K562 (cell line): Measurements from ENCODE around the gene COL9A3. TPM values are rescaled to one million over a fixed set of nuclear protein-coding genes. Genes with fewer than 3 reads are reported as not detected.

Experiments
- BRF1 ChIP-seq: IDR thresholded peaks from 3 replicates; pipeline ENCODE4 v1.6.1; 2011; ENCODE audit warnings: borderline replicate concordance, mild to moderate bottlenecking; ENCODE audit not compliant: insufficient read length; ENCODE audit errors: extremely low read depth
- CHAMP1 ChIP-seq: fragments of 450-650 bp; IDR thresholded peaks from 2 replicates; pipeline ENCODE4 v1.6.1; 2016; ENCODE audit warnings: mild to moderate bottlenecking
- EHMT2 ChIP-seq: fragments of 450-650 bp; IDR thresholded peaks from 2 replicates; pipeline ENCODE4 v1.6.1; 2018; ENCODE audit warnings: antibody characterized with exemption
- ILK ChIP-seq: fragments of 450-650 bp; IDR thresholded peaks from 2 replicates; pipeline ENCODE4 v1.6.1; 2016; ENCODE audit warnings: missing genetic modification characterization, low read depth, mild to moderate bottlenecking, missing compliant biosample characterization, moderate library complexity, borderline replicate concordance
- KHSRP ChIP-seq: fragments of 450-650 bp; IDR thresholded peaks from 2 replicates; pipeline ENCODE4 v1.6.1; 2017
- MXD1 ChIP-seq: fragments of 250-450 bp; sonication (Bioruptor Pico); IDR thresholded peaks from 2 replicates; pipeline ENCODE4 v1.8.0; 2021; ENCODE audit warnings: borderline replicate concordance, mild to moderate bottlenecking, moderate library complexity; ENCODE audit not compliant: poor library complexity, severe bottlenecking
- PATZ1 ChIP-seq: fragments of 250-450 bp; sonication (Bioruptor Pico); IDR thresholded peaks from 2 replicates; pipeline ENCODE4 v1.5.0; 2020; ENCODE audit warnings: mild to moderate bottlenecking, borderline replicate concordance
- REST ChIP-seq, 2 experiments: fragments of 450-650 bp; formaldehyde crosslinking in 1 of 2; IDR thresholded peaks; 2 replicates each; pipeline versions ENCODE4 v1.4.0 to v1.6.1; 2014 to 2020; ENCODE audit warnings: mild to moderate bottlenecking in 2 of 2, borderline replicate concordance in 1 of 2, low read depth in 1 of 2
- SNAPC5 ChIP-seq: fragments of 250-450 bp; sonication (Bioruptor Pico); IDR thresholded peaks from 2 replicates; pipeline ENCODE4 v1.8.0; 2021; ENCODE audit warnings: moderate library complexity, mild to moderate bottlenecking, inconsistent platforms
- TCF3 ChIP-seq: sonication (generic); formaldehyde crosslinking; IDR thresholded peaks from 2 replicates; pipeline ENCODE4 v1.4.0; 2020; ENCODE audit warnings: mild to moderate bottlenecking, missing genetic modification reagents
- TEAD4 ChIP-seq, 2 experiments: sonication (generic) in 1 of 2; formaldehyde crosslinking in 1 of 2; IDR thresholded peaks; 2 replicates each; pipeline versions ENCODE4 v1.6.1 to v1.8.0; 2012 to 2022; ENCODE audit warnings: borderline replicate concordance in 1 of 2, inconsistent platforms in 1 of 2, low read length in 1 of 2, mild to moderate bottlenecking in 1 of 2, missing genetic modification reagents in 1 of 2
- ZNF551 ChIP-seq: fragments of 250-450 bp; sonication (Bioruptor Pico); IDR thresholded peaks from 2 replicates; pipeline ENCODE4 v1.5.0; 2021; ENCODE audit warnings: mild to moderate bottlenecking, moderate library complexity
- polyA plus RNA-seq, 8 experiments: library from polyadenylated mRNA; depleted of rRNA in 4 of 8; stranded (reverse) in 5 of 8; unstranded in 3 of 8; fragments of >200 nt; fragmentation: Nextera tagmentation in 2 of 8; fragmentation: Illumina TruSeq in 1 of 8; extraction: Ambion mirVana in 2 of 8; extraction: Trizol in 1 of 8; gene quantifications; 2 replicates each; pipeline versions ENCODE4 v1.2.1 to v1.2.3, GENCODE V29; 2011 to 2014; ENCODE audit warnings: inconsistent platforms in 1 of 8, missing spikeins in 1 of 8
- total RNA-seq, 7 experiments: library from RNA; depleted of rRNA in 6 of 7; stranded (reverse); fragments of >200 nt in 6 of 7; fragmentation: Illumina TruSeq in 2 of 7; extraction: Trizol in 2 of 7; gene quantifications; 2 replicates each; pipeline versions ENCODE4 v1.2.1 to v1.2.3, GENCODE V29; 2011 to 2021; ENCODE audit warnings: low replicate concordance in 1 of 7

COL9A3 gene
- total and polyA plus RNA-seq, 9 of the 15 experiments (the other 6 are each of a cell fraction or from before 2014, with no cell fraction given) = 0.14 to 3.6 (median 0.88) TPM; not detected in 1

- TF ChIP-seq REST (IDR thresholded peaks at IDR 0.05; ENCODE audit: borderline replicate concordance) (no peak), REST (CRISPR knock-in tag; IDR thresholded peaks at IDR 0.05; ENCODE audit: low read depth) (no peak), CHAMP1 (no peak), TEAD4 (IDR thresholded peaks at IDR 0.05; ENCODE audit: low read length) (0 out of 2 replicates have a peak, but pooled peaks have one; percentile 6), TEAD4 (CRISPR knock-in tag; IDR thresholded peaks at IDR 0.05; ENCODE audit: borderline replicate concordance) (no peak), TCF3 (no peak; the same call in 1 of the 2 replicates), ILK (tag) (no peak), SNAPC5 (CRISPR knock-in tag) (no peak), MXD1 (CRISPR knock-in tag) (no peak), BRF1 (no peak), EHMT2 (no peak), KHSRP (no peak), ZNF551 (CRISPR knock-in tag) (no peak), PATZ1 (CRISPR knock-in tag) (no peak)
Measured at GRCh38 chr20:62795023-62795761, 21.7 kb upstream of the COL9A3 start (continued).
